ENCODE measurements around the gene ETV1. TPM values are rescaled to one million over a fixed set of nuclear protein-coding genes. Genes with fewer than 3 reads are reported as not detected.

ETV1 gene
- total RNA-seq, 1 donor from 2014 or later, result not detected

DNA sequence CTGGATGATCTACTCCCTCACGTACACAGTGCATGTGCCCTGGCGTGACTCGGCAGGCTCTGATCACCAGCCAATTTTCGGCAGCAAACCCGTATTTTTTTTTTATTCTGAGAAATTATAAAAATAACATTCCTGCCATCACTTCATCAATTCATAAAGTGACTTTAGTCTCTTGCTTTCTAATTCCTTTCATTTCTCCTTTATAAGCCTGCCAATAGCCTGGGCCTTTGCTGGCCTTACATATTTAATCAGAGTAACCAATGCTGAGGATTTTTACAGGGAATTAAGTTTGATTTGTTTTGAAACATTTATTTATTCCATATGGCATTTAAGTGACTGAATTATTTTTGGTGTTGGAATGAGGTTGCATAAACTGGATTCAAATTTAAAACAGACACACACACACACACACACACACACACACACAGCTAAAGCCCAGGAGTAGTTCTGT lies 140.8 kb downstream of the ETV1 start:
- CTCF ChIA-PET, result no interaction called here
- no peak overlapping the region for H3K4me3 Mint-ChIP-seq
- TF ChIP-seq, protein P1, sequence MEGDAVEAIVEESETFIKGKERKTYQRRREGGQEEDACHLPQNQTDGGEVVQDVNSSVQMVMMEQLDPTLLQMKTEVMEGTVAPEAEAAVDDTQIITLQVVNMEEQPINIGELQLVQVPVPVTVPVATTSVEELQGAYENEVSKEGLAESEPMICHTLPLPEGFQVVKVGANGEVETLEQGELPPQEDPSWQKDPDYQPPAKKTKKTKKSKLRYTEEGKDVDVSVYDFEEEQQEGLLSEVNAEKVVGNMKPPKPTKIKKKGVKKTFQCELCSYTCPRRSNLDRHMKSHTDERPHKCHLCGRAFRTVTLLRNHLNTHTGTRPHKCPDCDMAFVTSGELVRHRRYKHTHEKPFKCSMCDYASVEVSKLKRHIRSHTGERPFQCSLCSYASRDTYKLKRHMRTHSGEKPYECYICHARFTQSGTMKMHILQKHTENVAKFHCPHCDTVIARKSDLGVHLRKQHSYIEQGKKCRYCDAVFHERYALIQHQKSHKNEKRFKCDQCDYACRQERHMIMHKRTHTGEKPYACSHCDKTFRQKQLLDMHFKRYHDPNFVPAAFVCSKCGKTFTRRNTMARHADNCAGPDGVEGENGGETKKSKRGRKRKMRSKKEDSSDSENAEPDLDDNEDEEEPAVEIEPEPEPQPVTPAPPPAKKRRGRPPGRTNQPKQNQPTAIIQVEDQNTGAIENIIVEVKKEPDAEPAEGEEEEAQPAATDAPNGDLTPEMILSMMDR (IDR thresholded peaks at IDR 0.05), result no peak
- no peaks in the 10 kb centered on the region for H3K36me3 Mint-ChIP-seq (ENCODE audit: low read depth)
- intact Hi-C loops (cut with micrococcal nuclease), result no loop called here
- peaks cover 2% of the 10 kb centered on the region for H3K9me3 Mint-ChIP-seq
- H3K4me1 Mint-ChIP-seq, result no peaks in the 10 kb centered on the region
- ATAC-seq (ENCODE audit: low read depth) (no peak), DNase-seq (no peak)
- H3K27ac Mint-ChIP-seq, result no peak overlapping the region
- H3K27me3 Mint-ChIP-seq, result no peaks in the 10 kb centered on the region
- POLR2A ChIA-PET, result no interaction called here

DNA sequence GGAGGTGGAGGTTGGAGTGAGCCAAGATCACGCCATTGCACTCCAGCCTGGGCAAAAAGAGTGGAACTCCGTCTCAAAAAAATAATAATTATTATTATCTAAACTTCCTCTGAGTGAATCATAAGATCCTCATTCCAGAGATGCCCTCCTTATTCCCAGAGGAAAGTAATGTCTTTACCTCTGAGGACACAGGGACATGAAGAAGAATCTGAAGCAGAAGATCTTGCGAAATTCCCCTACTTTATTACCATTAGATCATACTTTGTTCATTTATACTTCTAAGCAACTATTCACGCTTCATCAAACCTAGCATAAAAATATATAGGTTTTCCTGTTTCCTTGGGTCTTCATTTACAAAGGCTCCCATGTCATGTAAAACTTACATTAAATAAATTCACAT lies 143.1 kb downstream of the ETV1 start:
- DNase-seq, result no peak
- no peak for ATAC-seq (ENCODE audit: low read depth)
- Mint-ChIP-seq H3K4me1 (no peaks in the 10 kb centered on the region), H3K36me3 (ENCODE audit: low read depth) (no peaks in the 10 kb centered on the region), H3K4me3 (no peak overlapping the region), H3K27ac (no peak overlapping the region), H3K9me3 (peaks cover 2% of the 10 kb centered on the region), H3K27me3 (no peaks in the 10 kb centered on the region)
- POLR2A ChIA-PET, result no interaction called here
- TF ChIP-seq, protein P1 (IDR thresholded peaks at IDR 0.05), result no peak
- CTCF ChIA-PET, result no interaction called here
- intact Hi-C loops (cut with micrococcal nuclease), result no loop called here

DNA sequence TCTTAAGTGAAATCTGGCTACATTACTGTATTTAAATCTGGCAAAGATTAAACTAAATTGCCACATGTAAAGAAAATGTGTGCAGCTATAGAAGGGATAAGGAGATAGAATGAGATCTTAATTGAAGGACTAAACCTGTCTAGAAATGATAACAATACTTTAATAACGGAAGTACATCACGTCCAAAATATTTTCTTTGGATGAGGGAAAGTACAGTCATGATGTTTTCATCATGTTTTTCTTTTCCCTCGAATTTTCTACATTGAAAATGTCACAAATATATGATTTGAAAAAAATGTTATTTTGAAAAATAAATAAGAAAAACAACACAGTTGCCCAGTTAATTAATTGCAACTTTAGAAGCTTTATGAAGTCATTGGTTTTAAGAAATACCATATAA lies 143.9 kb downstream of the ETV1 start:
- no peak overlapping the region for H3K4me3 Mint-ChIP-seq
- POLR2A ChIA-PET, result no interaction called here
- peaks cover 2% of the 10 kb centered on the region for H3K9me3 Mint-ChIP-seq

DNA sequence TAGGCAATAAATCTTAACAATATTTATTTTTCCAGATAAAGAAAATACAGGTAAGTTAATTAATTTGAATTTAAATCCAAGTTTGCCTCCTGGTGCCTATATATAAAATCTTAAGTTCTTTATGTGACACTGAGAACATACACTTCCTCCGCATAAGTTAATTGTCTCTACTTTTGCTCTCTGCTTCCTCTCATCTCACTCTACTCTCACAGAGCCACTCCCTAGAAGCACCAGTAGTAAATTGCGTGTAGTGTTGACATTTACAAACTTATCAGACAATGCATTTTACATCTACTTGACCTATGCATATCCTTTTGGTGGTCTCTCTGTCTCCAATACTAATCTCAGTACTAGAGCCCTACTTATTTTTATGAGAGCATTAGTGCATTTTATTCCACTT lies 144.5 kb downstream of the ETV1 start:
- Mint-ChIP-seq H3K27me3 (no peaks in the 10 kb centered on the region), H3K4me3 (no peak overlapping the region), H3K9me3 (peaks cover 2% of the 10 kb centered on the region), H3K36me3 (ENCODE audit: low read depth) (no peaks in the 10 kb centered on the region), H3K27ac (no peak overlapping the region), H3K4me1 (no peaks in the 10 kb centered on the region)
- TF ChIP-seq, protein P1 (IDR thresholded peaks at IDR 0.05), result no peak
- POLR2A ChIA-PET, result no interaction called here
- CTCF ChIA-PET, result no interaction called here
- ATAC-seq (ENCODE audit: low read depth) (no peak), DNase-seq (no peak)
- intact Hi-C loops (cut with micrococcal nuclease), result no loop called here

More for the DNA sequence above, 143.9 kb downstream of the ETV1 start:
- Mint-ChIP-seq H3K4me1 (no peaks in the 10 kb centered on the region), H3K36me3 (ENCODE audit: low read depth) (no peaks in the 10 kb centered on the region), H3K27me3 (no peaks in the 10 kb centered on the region), H3K27ac (no peak overlapping the region)
- CTCF ChIA-PET, result no interaction called here
- DNase-seq (no peak), ATAC-seq (ENCODE audit: low read depth) (no peak)
- intact Hi-C loops (cut with micrococcal nuclease), result no loop called here
- TF ChIP-seq, protein P1 (IDR thresholded peaks at IDR 0.05), result no peak

DNA sequence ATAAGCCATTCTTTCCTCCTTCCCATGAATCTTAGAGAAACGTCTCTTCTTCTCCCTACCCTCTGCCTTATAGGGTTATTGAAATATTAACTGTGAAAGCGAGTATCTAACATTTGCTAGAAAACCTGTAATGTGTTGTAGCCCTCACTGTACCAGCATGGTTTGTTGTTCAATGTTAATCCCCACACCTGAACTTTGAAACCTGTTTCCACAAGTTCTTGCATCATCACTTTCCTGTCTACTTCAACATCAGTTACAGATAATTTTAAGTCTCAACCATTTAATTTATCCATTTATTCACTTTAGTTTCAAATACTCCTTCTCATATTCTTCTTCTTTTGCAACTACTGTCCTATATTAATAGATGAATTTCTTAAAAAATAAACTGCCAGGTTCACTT lies 148.2 kb downstream of the ETV1 start:
- Mint-ChIP-seq H3K27me3 (no peaks in the 10 kb centered on the region), H3K36me3 (ENCODE audit: low read depth) (no peaks in the 10 kb centered on the region), H3K4me1 (no peaks in the 10 kb centered on the region), H3K4me3 (no peak overlapping the region), H3K9me3 (no peaks in the 10 kb centered on the region), H3K27ac (no peak overlapping the region)
- DNase-seq (no peak), ATAC-seq (ENCODE audit: low read depth) (no peak)
- intact Hi-C loops (cut with micrococcal nuclease), result no loop called here
- ChIA-PET POLR2A (no interaction called here), CTCF (no interaction called here)
- TF ChIP-seq, protein P1 (IDR thresholded peaks at IDR 0.05), result no peak

Data from activated B cell treated with CpG ODN at 0.5 μM for 24 hours (primary cell).